Activated B cell treated with CpG ODN at 0.5 μM for 24 hours (primary cell): ENCODE data around the gene SYF2. TPM values are rescaled to one million over a fixed set of nuclear protein-coding genes. Genes with fewer than 3 reads are reported as not detected.
"Not testable (repeated sequence)": the region's sequence is repeated elsewhere in the genome, so short reads cannot be mapped to it uniquely, and the experiment has no call there.

Experiments used
- ATAC-seq: fragments of 200-7000 bp; cut with Tn5 transposase; one replicate; pipeline ENCODE4 v1.10.0; 2021; ENCODE audit warnings: low read depth, mild to moderate bottlenecking, moderate library complexity
- CTCF ChIA-PET: fragments of 350-600 bp; sonication (Branson Sonifier 250); formaldehyde crosslinking; loops from one replicate; lab custom pipeline; 2021; ENCODE audit warnings: antibody characterized with exemption; lab: Charles Lee
- POLR2A ChIA-PET: fragments of 350-600 bp; sonication (Branson Sonifier 250); formaldehyde crosslinking; loops from one replicate; lab custom pipeline; 2021; ENCODE audit warnings: antibody characterized with exemption; lab: Charles Lee
- DNase-seq: peaks from one replicate; pipeline ENCODE4 v3.0.0; 2022
- H3K27ac Mint-ChIP-seq: one replicate; pipeline ENCODE4 v1.8.0; 2020; ENCODE audit warnings: mixed read lengths
- H3K27me3 Mint-ChIP-seq: one replicate; pipeline ENCODE4 v1.8.0; 2021; ENCODE audit warnings: mixed read lengths
- H3K36me3 Mint-ChIP-seq: one replicate; pipeline ENCODE4 v1.8.0; 2021; ENCODE audit warnings: low read depth, mixed read lengths
- H3K4me1 Mint-ChIP-seq: one replicate; pipeline ENCODE4 v1.8.0; 2021; ENCODE audit warnings: mixed read lengths
- H3K4me3 Mint-ChIP-seq: one replicate; pipeline ENCODE4 v1.8.0; 2020; ENCODE audit warnings: mild to moderate bottlenecking, mixed read lengths
- H3K9me3 Mint-ChIP-seq: one replicate; pipeline ENCODE4 v1.8.0; 2020; ENCODE audit warnings: mixed read lengths
- CTCF ChIP-seq: fragments of 200-600 bp; IDR thresholded peaks from one replicate; pipeline ENCODE4 v1.8.0; 2022; ENCODE audit warnings: antibody characterized with exemption, mild to moderate bottlenecking
- intact Hi-C: fragments of 100-400 bp; cut with micrococcal nuclease; formaldehyde crosslinking; loops from one replicate; pipeline ENCODE4 v1.15.1; 2024
- total RNA-seq: library from RNA; stranded (reverse); gene quantifications from 2 replicates; pipeline ENCODE4 v1.2.3, GENCODE V29; 2022

SYF2 gene
- total RNA-seq, 1 donor from 2014 or later = 51.1 TPM

- Mint-ChIP-seq H3K4me3 (no peak overlapping the region), H3K9me3 (no peaks in the 10 kb centered on the region), H3K27ac (peak overlapping the region; percentile 59), H3K36me3 (peaks cover 39% of the 10 kb centered on the region), H3K27me3 (no peaks in the 10 kb centered on the region), H3K4me1 (peaks cover 57% of the 10 kb centered on the region)
- DNase-seq (no peak), ATAC-seq (no peak)
- CTCF ChIA-PET = no interaction called here
- POLR2A ChIA-PET = no interaction called here
- intact Hi-C loops = loop anchor here (2.0 to 10.0 kb wide), 4 partner anchors 313 to 1046 kb away; partner anchors contain the start of gene SRRM1
- no peak for TF ChIP-seq CTCF
Measured at GRCh38 chr1:25238046-25238445, 5.7 kb upstream of the SYF2 start.

- CTCF ChIA-PET, ATAC-seq, H3K27me3 Mint-ChIP-seq, H3K9me3 Mint-ChIP-seq, DNase-seq: not testable (repeated sequence)
- POLR2A ChIA-PET = interaction anchor here (0.5 to 1.6 kb wide), 2 partner anchors 11 to 316 kb away, joined by 5 to 10 read pairs; partner anchors contain the start of gene RSRP1
- Mint-ChIP-seq H3K27ac (peak overlapping the region; percentile 83), H3K4me3 (peak overlapping the region; percentile 44), H3K36me3 (peaks cover 30% of the 10 kb centered on the region), H3K4me1 (peaks cover 57% of the 10 kb centered on the region)
- intact Hi-C loops = loop anchor here (5.0 to 10.0 kb wide), 3 partner anchors 311 to 1044 kb away; partner anchors contain the start of gene SRRM1
Measured at GRCh38 chr1:25236261-25236660, 4.0 kb upstream of the SYF2 start.

- H3K4me3 Mint-ChIP-seq, CTCF ChIA-PET, DNase-seq, ATAC-seq, H3K9me3 Mint-ChIP-seq, H3K27ac Mint-ChIP-seq, H3K27me3 Mint-ChIP-seq: not testable (repeated sequence)
- intact Hi-C loops = loop anchor here (5.0 to 10.0 kb wide), 3 partner anchors 311 to 1043 kb away; partner anchors contain the start of gene SRRM1
- peaks cover 55% of the 10 kb centered on the region for H3K4me1 Mint-ChIP-seq
- peaks cover 28% of the 10 kb centered on the region for H3K36me3 Mint-ChIP-seq
- POLR2A ChIA-PET = interaction anchor here (0.6 kb wide), 1 partner anchor 202 kb away, joined by 4 read pairs; no protein-coding TSS in a partner anchor
Measured at GRCh38 chr1:25235411-25235810, 3.1 kb upstream of the SYF2 start.

GRCh38 chr1:25232866-25233784 is 823 bp upstream of the SYF2 start:
- H3K27ac Mint-ChIP-seq = no peak overlapping the region
- no peak for TF ChIP-seq CTCF
- POLR2A ChIA-PET = interaction anchor here (0.7 to 3.1 kb wide), 22 partner anchors 8 to 1889 kb away, joined by 3 to 86 read pairs (median 4); partner anchors contain the start of genes CLIC4, ELOA, HNRNPR and MTFR1L

GRCh38 chr1:25223471-25223870 is 8.8 kb downstream of the SYF2 start:
- no peak for ATAC-seq
- Mint-ChIP-seq H3K27me3 (no peaks in the 10 kb centered on the region), H3K4me1 (no peaks in the 10 kb centered on the region), H3K4me3 (no peak overlapping the region), H3K36me3 (peaks cover 82% of the 10 kb centered on the region), H3K9me3 (no peaks in the 10 kb centered on the region), H3K27ac (no peak overlapping the region)
- no peak for DNase-seq
- CTCF ChIA-PET = interaction anchor here (1.0 kb wide), 1 partner anchor 16 kb away, joined by 3 read pairs; no protein-coding TSS in a partner anchor
- intact Hi-C loops = no loop called here
- POLR2A ChIA-PET = interaction anchor here (0.8 kb wide), 1 partner anchor 9 kb away, joined by 3 read pairs; the partner anchor contains the start of gene SYF2
- no peak for TF ChIP-seq CTCF

More at GRCh38 chr1:25232866-25233784, 823 bp upstream of the SYF2 start:
- Mint-ChIP-seq H3K36me3 (peaks cover 37% of the 10 kb centered on the region), H3K27me3 (no peaks in the 10 kb centered on the region), H3K4me1 (peaks cover 44% of the 10 kb centered on the region), H3K4me3 (no peak overlapping the region), H3K9me3 (no peaks in the 10 kb centered on the region)
- intact Hi-C loops = loop anchor here (1.0 to 10.0 kb wide), 5 partner anchors 7 to 588 kb away; partner anchors contain the start of genes RSRP1 and SRRM1
- ATAC-seq = peak; percentile 58
- no peak for DNase-seq
- CTCF ChIA-PET = interaction anchor here (0.8 to 1.2 kb wide), 2 partner anchors 10 to 14 kb away, joined by 3 to 6 read pairs; partner anchors contain the start of gene RSRP1
